SKM-1 treated with dmso at 0.1 percent for 144 hours (cell line): ENCODE data around the gene ZXDA.
"Not testable (repeated sequence)": the region's sequence is repeated elsewhere in the genome, so short reads cannot be mapped to it uniquely, and the experiment has no call there.

Source experiments
- DNase-seq: peaks from one replicate; lab custom pipeline; 2025; ENCODE audit not compliant: unreplicated experiment; lab: John Stamatoyannopoulos, UW

The ZXDA gene

GRCh38 chrX:57910287-57910912, at the start of gene ZXDA:
Gene ZXDA (minus strand): TSS chrX:57910458. CDS start chrX:57910420, 38 bp downstream.
- DNase-seq = not testable (repeated sequence)

- DNase-seq = no peak
These were observed 42.0 kb upstream of the ZXDA start for GRCh38 chrX:57952320-57952678.

GRCh38 chrX:57951666-57952319, 41.5 kb upstream of the ZXDA start:
- no peak for DNase-seq

GRCh38 chrX:57933321-57933720, 23.1 kb upstream of the ZXDA start:
- DNase-seq = no peak

- no peak for DNase-seq
These were observed 22.0 kb upstream of the ZXDA start for GRCh38 chrX:57932266-57932665.

- DNase-seq = no peak
These were observed 19.8 kb upstream of the ZXDA start for GRCh38 chrX:57930051-57930450.

GRCh38 chrX:57929373-57929772, 19.1 kb upstream of the ZXDA start:
- no peak for DNase-seq

GRCh38 chrX:57925806-57926205, 15.5 kb upstream of the ZXDA start:
- DNase-seq = no peak

- DNase-seq = no peak
These were observed 8.6 kb upstream of the ZXDA start for GRCh38 chrX:57918750-57919436.

- DNase-seq = no peak
These were observed 5.4 kb upstream of the ZXDA start for GRCh38 chrX:57915680-57916079.

GRCh38 chrX:57909595-57910286, 517 bp downstream of the ZXDA start:
- DNase-seq = not testable (repeated sequence)

- not testable (repeated sequence) for DNase-seq
These were observed 1.2 kb downstream of the ZXDA start for GRCh38 chrX:57908972-57909594.

- DNase-seq = no peak
These were observed 3.5 kb downstream of the ZXDA start for GRCh38 chrX:57906790-57907189.

GRCh38 chrX:57905141-57905540, 5.1 kb downstream of the ZXDA start:
- no peak for DNase-seq

- DNase-seq = no peak
These were observed 5.9 kb downstream of the ZXDA start for GRCh38 chrX:57904176-57904880.

- DNase-seq = no peak
These were observed 7.6 kb downstream of the ZXDA start for GRCh38 chrX:57902633-57903032.

GRCh38 chrX:57901466-57901865, 8.8 kb downstream of the ZXDA start:
- no peak for DNase-seq

- DNase-seq = no peak
These were observed 9.3 kb downstream of the ZXDA start for GRCh38 chrX:57900975-57901374.

- no peak for DNase-seq
These were observed 10.4 kb downstream of the ZXDA start for GRCh38 chrX:57899906-57900305.

- no peak for DNase-seq
These were observed 11.2 kb downstream of the ZXDA start for GRCh38 chrX:57899064-57899463.

GRCh38 chrX:57871463-57871862, 38.8 kb downstream of the ZXDA start:
- no peak for DNase-seq
